ENCODE measurements around the gene CDY1. TPM values are rescaled to one million over a fixed set of nuclear protein-coding genes. Genes with fewer than 3 reads are reported as not detected.
"Not testable (repeated sequence)": the region's sequence is repeated elsewhere in the genome, so short reads cannot be mapped to it uniquely, and the experiment has no call there.

Gene CDY1
- not detected in 2 replicates for total RNA-seq

GRCh38 chrY:25621817-25622216 lies at the start of gene CDY1:
Gene CDY1 (plus strand): TSS chrY:25622117. CDS start chrY:25622443, 326 bp downstream.
- H3K36me3 Mint-ChIP-seq (ENCODE audit: low read depth); H3K9me3 Mint-ChIP-seq; ATAC-seq (ENCODE audit: low read depth); H3K27ac Mint-ChIP-seq; intact Hi-C loops (cut with micrococcal nuclease); H3K27me3 Mint-ChIP-seq; H3K4me3 Mint-ChIP-seq; POLR2A ChIA-PET; CTCF ChIA-PET; H3K4me1 Mint-ChIP-seq; DNase-seq: not testable (repeated sequence)

- intact Hi-C loops (cut with micrococcal nuclease); H3K4me3 Mint-ChIP-seq; CTCF ChIA-PET; H3K27ac Mint-ChIP-seq; H3K27me3 Mint-ChIP-seq; DNase-seq; H3K9me3 Mint-ChIP-seq; POLR2A ChIA-PET; ATAC-seq (ENCODE audit: low read depth); H3K36me3 Mint-ChIP-seq (ENCODE audit: low read depth); H3K4me1 Mint-ChIP-seq: not testable (repeated sequence)
Observed at GRCh38 chrY:25593336-25593735, 28.6 kb upstream of the CDY1 start.

- H3K36me3 Mint-ChIP-seq (ENCODE audit: low read depth); H3K4me3 Mint-ChIP-seq; intact Hi-C loops (cut with micrococcal nuclease); POLR2A ChIA-PET; H3K4me1 Mint-ChIP-seq; H3K27me3 Mint-ChIP-seq; ATAC-seq (ENCODE audit: low read depth); H3K9me3 Mint-ChIP-seq; CTCF ChIA-PET; H3K27ac Mint-ChIP-seq; DNase-seq: not testable (repeated sequence)
Observed at GRCh38 chrY:25620209-25620608, 1.7 kb upstream of the CDY1 start.

GRCh38 chrY:25626524-25626923 lies 4.6 kb downstream of the CDY1 start:
- POLR2A ChIA-PET, result not testable (repeated sequence)

GRCh38 chrY:25630383-25631112 lies 8.6 kb downstream of the CDY1 start:
- DNase-seq; H3K27me3 Mint-ChIP-seq; H3K4me3 Mint-ChIP-seq; POLR2A ChIA-PET; intact Hi-C loops (cut with micrococcal nuclease); H3K27ac Mint-ChIP-seq; H3K9me3 Mint-ChIP-seq; H3K4me1 Mint-ChIP-seq; H3K36me3 Mint-ChIP-seq (ENCODE audit: low read depth); CTCF ChIA-PET; ATAC-seq (ENCODE audit: low read depth): not testable (repeated sequence)

More at GRCh38 chrY:25626524-25626923, 4.6 kb downstream of the CDY1 start:
- CTCF ChIA-PET; H3K27ac Mint-ChIP-seq; H3K9me3 Mint-ChIP-seq; H3K4me3 Mint-ChIP-seq; intact Hi-C loops (cut with micrococcal nuclease); H3K27me3 Mint-ChIP-seq; ATAC-seq (ENCODE audit: low read depth); H3K36me3 Mint-ChIP-seq (ENCODE audit: low read depth); H3K4me1 Mint-ChIP-seq; DNase-seq: not testable (repeated sequence)

GRCh38 chrY:25639852-25640251 lies 17.9 kb downstream of the CDY1 start:
- intact Hi-C loops (cut with micrococcal nuclease); ATAC-seq (ENCODE audit: low read depth); H3K9me3 Mint-ChIP-seq; DNase-seq; H3K27me3 Mint-ChIP-seq; CTCF ChIA-PET; H3K4me3 Mint-ChIP-seq; H3K36me3 Mint-ChIP-seq (ENCODE audit: low read depth); H3K27ac Mint-ChIP-seq; POLR2A ChIA-PET; H3K4me1 Mint-ChIP-seq: not testable (repeated sequence)

GRCh38 chrY:25643024-25643915 lies 21.4 kb downstream of the CDY1 start:
- not testable (repeated sequence) for H3K36me3 Mint-ChIP-seq (ENCODE audit: low read depth)

More at GRCh38 chrY:25643024-25643915, 21.4 kb downstream of the CDY1 start:
- intact Hi-C loops (cut with micrococcal nuclease); H3K27ac Mint-ChIP-seq; H3K9me3 Mint-ChIP-seq; ATAC-seq (ENCODE audit: low read depth); CTCF ChIA-PET; DNase-seq; H3K4me1 Mint-ChIP-seq; H3K27me3 Mint-ChIP-seq; H3K4me3 Mint-ChIP-seq; POLR2A ChIA-PET: not testable (repeated sequence)

Data from activated B cell treated with CpG ODN at 0.5 μM for 24 hours (primary cell).